22Rv1 (cell line): ENCODE measurements around the gene FES.

Experiments
- CTCF ChIP-seq: fragments of 450-650 bp; IDR thresholded peaks from 2 replicates; pipeline ENCODE4 v1.5.1; 2017; ENCODE audit warnings: mild to moderate bottlenecking
- ZFX ChIP-seq: fragments of 450-650 bp; IDR thresholded peaks from 2 replicates; pipeline ENCODE4 v1.6.1; 2017; ENCODE audit warnings: antibody characterized with exemption, borderline replicate concordance

GRCh38 chr15:90840954-90841353 lies 43.4 kb upstream of the FES start:
- TF ChIP-seq CTCF (no peak), ZFX (no peak)
